HepG2 (cell line): ENCODE data around the gene HDGF. TPM values are rescaled to one million over a fixed set of nuclear protein-coding genes. Genes with fewer than 3 reads are reported as not detected.

Experiments used
- ARID5B ChIP-seq: IDR thresholded peaks from 2 replicates; pipeline ENCODE4 v1.4.0; 2020; ENCODE audit warnings: mild to moderate bottlenecking, missing genetic modification reagents
- ISX ChIP-seq: sonication (generic); formaldehyde crosslinking; conservative IDR thresholded peaks from 2 replicates; pipeline ENCODE4 v1.5.0; 2020; ENCODE audit warnings: missing genetic modification reagents
- LCORL ChIP-seq, 2 experiments: fragments of 450-650 bp in 1 of 2; sonication (generic) in 1 of 2; formaldehyde crosslinking in 1 of 2; IDR thresholded peaks; 2 replicates each; pipeline versions ENCODE4 v1.5.0 to v1.6.1; 2017 to 2020; ENCODE audit warnings: antibody characterized with exemption in 1 of 2, missing genetic modification reagents in 1 of 2
- MAZ ChIP-seq, 2 experiments: sonication (generic) in 1 of 2; formaldehyde crosslinking in 1 of 2; IDR thresholded peaks; 2 replicates each; pipeline versions ENCODE4 v1.5.0 to v1.6.1; 2012 to 2020; ENCODE audit warnings: low read depth in 2 of 2, mild to moderate bottlenecking in 2 of 2, borderline replicate concordance in 1 of 2, improper control_type of control experiment in 1 of 2, low read length in 1 of 2, missing genetic modification reagents in 1 of 2, moderate library complexity in 1 of 2
- PCBP1 ChIP-seq: fragments of 200-400 bp; formaldehyde crosslinking; IDR thresholded peaks from 2 replicates; pipeline ENCODE4 v1.6.1; 2017; ENCODE audit warnings: mild to moderate bottlenecking, low read depth, low read length, borderline replicate concordance
- ZBTB26 ChIP-seq: IDR thresholded peaks from 2 replicates; pipeline ENCODE4 v1.6.1; 2016; ENCODE audit warnings: missing compliant biosample characterization, missing genetic modification reagents, borderline replicate concordance
- ZNF160 ChIP-seq: sonication (generic); formaldehyde crosslinking; IDR thresholded peaks from 2 replicates; pipeline ENCODE4 v1.8.0; 2022; ENCODE audit warnings: mild to moderate bottlenecking, inconsistent platforms, missing genetic modification reagents
- ZNF292 ChIP-seq: sonication (generic); formaldehyde crosslinking; IDR thresholded peaks from 2 replicates; pipeline ENCODE4 v1.8.1; 2022; ENCODE audit warnings: mild to moderate bottlenecking, low read depth, missing genetic modification reagents, borderline replicate concordance
- polyA plus RNA-seq, 8 experiments: library from polyadenylated mRNA; depleted of rRNA in 3 of 8; stranded (reverse) in 7 of 8; unstranded in 1 of 8; fragments of >200 nt; fragmentation: Illumina TruSeq in 4 of 8; extraction: Trizol in 4 of 8; gene quantifications; 2 replicates each; pipeline versions ENCODE4 v1.2.1 to v1.2.3, GENCODE V29; 2011 to 2016; ENCODE audit warnings: low read depth in 4 of 8, missing spikeins in 1 of 8, mixed read lengths in 1 of 8; ENCODE audit not compliant: insufficient read depth in 1 of 8
- total RNA-seq, 5 experiments: library from RNA; depleted of rRNA; stranded (reverse); fragments of >200 nt; fragmentation: Illumina TruSeq; extraction: Trizol; gene quantifications; 2 replicates each; pipeline ENCODE4 v1.2.3, GENCODE V29; 2016; ENCODE audit warnings: low read depth in 1 of 5
- TF ChIP-seq, protein P1 (sequence below): sonication (generic); IDR thresholded peaks from 2 replicates; pipeline ENCODE4 v1.6.1; 2016; ENCODE audit warnings: low read depth, borderline replicate concordance

The HDGF gene
- total and polyA plus RNA-seq, 2 of the 13 experiments (the other 11 are each of a cell fraction or from before 2014, with no cell fraction given) = 156 to 196 TPM

DNA sequence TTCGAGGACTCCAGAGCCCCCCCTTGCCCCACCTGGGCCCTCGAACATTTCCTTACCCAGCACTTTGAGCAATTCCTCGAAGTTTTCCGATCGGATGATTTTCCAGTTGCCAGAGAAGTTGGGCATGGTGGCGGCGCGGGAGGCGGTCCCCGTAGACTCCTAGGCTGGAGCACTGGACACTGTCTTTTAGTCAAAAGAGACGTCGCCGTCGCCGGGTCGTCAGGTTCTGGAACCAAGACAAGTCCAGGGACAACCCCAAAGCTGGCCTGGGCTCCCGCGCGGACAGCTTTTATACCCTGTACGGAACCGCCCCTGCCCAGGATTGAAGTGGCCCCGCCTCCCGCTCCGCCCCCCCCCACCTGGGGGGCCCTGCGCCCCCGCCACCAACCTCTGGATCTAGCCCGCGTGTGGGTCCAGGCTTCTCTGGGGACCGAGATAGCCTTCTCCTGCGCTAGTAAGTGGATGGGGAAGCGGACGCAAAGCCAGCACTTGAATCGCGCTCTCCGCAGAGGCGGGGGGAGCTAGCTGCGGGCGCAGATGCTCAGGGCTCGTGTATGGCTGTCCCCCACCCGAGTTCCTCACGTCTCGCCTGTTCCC is 46.1 kb downstream of the HDGF start, which contains the start of gene CRABP2 (continued):
- TF ChIP-seq ARID5B (CRISPR knock-in tag) (0 out of 2 replicates have a peak, but pooled peaks have one; percentile 3), PCBP1 (no peak), ISX (CRISPR knock-in tag) (no peak), ZNF292 (CRISPR knock-in tag) (no peak), LCORL (IDR thresholded peaks at IDR 0.05) (no peak), LCORL (CRISPR knock-in tag; IDR thresholded peaks at IDR 0.05) (no peak), ZBTB26 (no peak), ZNF160 (CRISPR knock-in tag) (no peak), MAZ (IDR thresholded peaks at IDR 0.05; ENCODE audit: borderline replicate concordance, low read depth, low read length) (no peak), MAZ (CRISPR knock-in tag; IDR thresholded peaks at IDR 0.05; ENCODE audit: low read depth) (0 out of 2 replicates have a peak, but pooled peaks have one; percentile 10)
- TF ChIP-seq, protein P1, sequence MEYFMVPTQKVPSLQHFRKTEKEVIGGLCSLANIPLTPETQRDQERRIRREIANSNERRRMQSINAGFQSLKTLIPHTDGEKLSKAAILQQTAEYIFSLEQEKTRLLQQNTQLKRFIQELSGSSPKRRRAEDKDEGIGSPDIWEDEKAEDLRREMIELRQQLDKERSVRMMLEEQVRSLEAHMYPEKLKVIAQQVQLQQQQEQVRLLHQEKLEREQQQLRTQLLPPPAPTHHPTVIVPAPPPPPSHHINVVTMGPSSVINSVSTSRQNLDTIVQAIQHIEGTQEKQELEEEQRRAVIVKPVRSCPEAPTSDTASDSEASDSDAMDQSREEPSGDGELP = no peak
- TF ChIP-seq, all 625 proteins: peak for 4
